Measurements from ENCODE around the gene KRT7. TPM values are rescaled to one million over a fixed set of nuclear protein-coding genes. Genes with fewer than 3 reads are reported as not detected.

The KRT7 gene
- polyA plus RNA-seq, 1 of the 3 experiments (the other 2 are of a cell fraction) = 5.4 TPM

- POLR2A ChIA-PET = no interaction called here
These were observed 27.3 kb upstream of the KRT7 start for GRCh38 chr12:52205612-52206303.

GRCh38 chr12:52206304-52207040 is 26.6 kb upstream of the KRT7 start:
- Histone ChIP-seq H3K27ac (ENCODE audit: low read depth in 2 of 2, low read length in 1 of 2) (peak overlapping the region in 1 of 2 experiments; percentile 89; a peak in 2 of 4 replicates), H3K36me3 (replicated peaks in 1 of 2; ENCODE audit: control insufficient read depth in 1 of 2, insufficient read depth in 2 of 2, low read length in 1 of 2) (no peaks in the 10 kb centered on the region), H3K4me2 (no peak overlapping the region), H3K4me1 (ENCODE audit: control insufficient read depth in 1 of 2, insufficient read depth in 2 of 2, low read depth in 1 of 2, low read length in 1 of 2) (peaks cover 34 to 77% of the 10 kb centered on the region in 2 experiments), H3K27me3 (ENCODE audit: insufficient read depth) (no peaks in the 10 kb centered on the region), H3K9ac (no peak overlapping the region), H3K4me3 (ENCODE audit: low read depth in 2 of 2, low read length in 1 of 2) (no peak overlapping the region), H3K9me3 (no peaks in the 10 kb centered on the region), H3K9me2 (no peaks in the 10 kb centered on the region), H3F3A (replicated peaks; ENCODE audit: insufficient read depth) (peaks cover 23% of the 10 kb centered on the region), H3K79me2 (ENCODE audit: insufficient read depth) (no peaks in the 10 kb centered on the region), H2AFZ (ENCODE audit: low read depth) (no peak overlapping the region), H4K20me1 (ENCODE audit: insufficient read depth) (no peaks in the 10 kb centered on the region)
- POLR2A ChIA-PET = interaction anchor here (1.0 kb wide), 1 partner anchor 10 kb away, joined by 3 read pairs; no protein-coding TSS in a partner anchor
- TF ChIP-seq EP300 (IDR thresholded peaks at IDR 0.05; ENCODE audit: borderline replicate concordance in 1 of 2, low read depth in 1 of 2, low read length in 1 of 2) = no peak
- TF ChIP-seq RXRA (IDR thresholded peaks at IDR 0.05; ENCODE audit: borderline replicate concordance, low read depth) = no peak
- no peak for TF ChIP-seq IRF3 (IDR thresholded peaks at IDR 0.05; ENCODE audit: low read depth, low read length)
- no peak for TF ChIP-seq CHD2 (IDR thresholded peaks at IDR 0.05; ENCODE audit: low read length, partially characterized antibody)
- TF ChIP-seq SIN3A (IDR thresholded peaks at IDR 0.05; ENCODE audit: borderline replicate concordance, low read depth, low read length) = no peak
- no peak for TF ChIP-seq POLR2AphosphoS5 (IDR thresholded peaks at IDR 0.05; ENCODE audit: low read depth, low read length)
- TF ChIP-seq GABPA (IDR thresholded peaks at IDR 0.05; ENCODE audit: low read depth) = no peak
- no peak for TF ChIP-seq TEAD4 (IDR thresholded peaks at IDR 0.05; ENCODE audit: borderline replicate concordance, insufficient read depth)
- TF ChIP-seq RCOR1 (IDR thresholded peaks at IDR 0.05; ENCODE audit: low read length) = no peak
- TF ChIP-seq NRF1 (IDR thresholded peaks at IDR 0.05; ENCODE audit: low read depth, low read length) = no peak
- TF ChIP-seq SMC3 (IDR thresholded peaks at IDR 0.05; ENCODE audit: low read depth, low read length) = no peak
- 95% methylated on average over 5 of the region's 9 CpGs for WGBS (ENCODE audit: low lambda C conversion rate)
- DNase-seq = no peak
- CTCF ChIA-PET = interaction anchor here (0.6 to 3.6 kb wide), 8 partner anchors 16 to 181 kb away, joined by 3 to 13 read pairs (median 4); no protein-coding TSS in a partner anchor

More at GRCh38 chr12:52205612-52206303, 27.3 kb upstream of the KRT7 start:
- no peak for DNase-seq
- TF ChIP-seq CHD2 (IDR thresholded peaks at IDR 0.05; ENCODE audit: low read length, partially characterized antibody) (no peak), EZH2phosphoT487 (IDR thresholded peaks at IDR 0.05; ENCODE audit: borderline replicate concordance, low read depth) (no peak)
- H3K79me2 ChIP-seq (ENCODE audit: insufficient read depth) = no peaks in the 10 kb centered on the region
- no peak overlapping the region for H2AFZ ChIP-seq (ENCODE audit: low read depth)
- peaks cover 23% of the 10 kb centered on the region for H3F3A ChIP-seq (replicated peaks; ENCODE audit: insufficient read depth)
- WGBS (ENCODE audit: low lambda C conversion rate) = 94% methylated on average over 4 of the region's 4 CpGs
- no peaks in the 10 kb centered on the region for H3K9me3 ChIP-seq
- H3K27me3 ChIP-seq (ENCODE audit: insufficient read depth) = no peaks in the 10 kb centered on the region
- H3K9me2 ChIP-seq = no peaks in the 10 kb centered on the region
- H3K9ac ChIP-seq = no peak overlapping the region
- H3K4me2 ChIP-seq = no peak overlapping the region
- no peaks in the 10 kb centered on the region for H4K20me1 ChIP-seq (ENCODE audit: insufficient read depth)
- H3K4me3 ChIP-seq (ENCODE audit: low read depth in 2 of 2, low read length in 1 of 2) = no peak overlapping the region
- CTCF ChIA-PET = interaction anchor here (0.9 to 3.6 kb wide), 3 partner anchors 17 to 180 kb away, joined by 4 to 13 read pairs (median 5); no protein-coding TSS in a partner anchor
- peak overlapping the region in 1 of 2 experiments; percentile 22; a peak in 2 of 4 replicates for H3K27ac ChIP-seq (ENCODE audit: low read depth in 2 of 2, low read length in 1 of 2)
- no peaks in the 10 kb centered on the region for H3K36me3 ChIP-seq (replicated peaks in 1 of 2; ENCODE audit: control insufficient read depth in 1 of 2, insufficient read depth in 2 of 2, low read length in 1 of 2)
- H3K4me1 ChIP-seq (ENCODE audit: control insufficient read depth in 1 of 2, insufficient read depth in 2 of 2, low read depth in 1 of 2, low read length in 1 of 2) = peaks cover 34 to 78% of the 10 kb centered on the region in 2 experiments

Data from SK-N-SH (cell line).